GM23338 (cell line): ENCODE data around the gene TMIGD2. TPM values are rescaled to one million over a fixed set of nuclear protein-coding genes. Genes with fewer than 3 reads are reported as not detected.
"Not testable (repeated sequence)": the region's sequence is repeated elsewhere in the genome, so short reads cannot be mapped to it uniquely, and the experiment has no call there.

Experiments
- ATAC-seq: fragments of 200-7000 bp; cut with Tn5 transposase; 3 replicates; pipeline ENCODE4 v1.9.1; 2020
- DNase-seq: peaks from one replicate; pipeline ENCODE4 v3.0.0-alpha.2; 2015; ENCODE audit warnings: low spot score
- H2AFZ ChIP-seq: fragments of 200-600 bp; sonication (generic); 2 replicates; pipeline ENCODE4 v1.8.0; 2016; ENCODE audit warnings: antibody characterized with exemption, mild to moderate bottlenecking, moderate library complexity
- H3F3A ChIP-seq: fragments of 200-600 bp; sonication (generic); replicated peaks from 2 replicates; pipeline ENCODE4 v1.8.0; 2017; ENCODE audit warnings: antibody characterized with exemption, mixed run types, low read depth
- H3K27ac ChIP-seq: fragments of 200-600 bp; sonication (generic); 2 replicates; pipeline ENCODE4 v1.6.1; 2016; ENCODE audit warnings: low read depth
- H3K27me3 ChIP-seq: fragments of 200-600 bp; sonication (generic); 2 replicates; pipeline ENCODE4 v1.8.0; 2016; ENCODE audit warnings: mild to moderate bottlenecking, mixed run types, moderate library complexity; ENCODE audit not compliant: insufficient read depth
- H3K36me3 ChIP-seq: fragments of 200-600 bp; sonication (generic); 2 replicates; pipeline ENCODE4 v1.8.0; 2016; ENCODE audit warnings: mild to moderate bottlenecking; ENCODE audit not compliant: insufficient read depth
- H3K4me1 ChIP-seq: fragments of 200-600 bp; sonication (generic); 2 replicates; pipeline ENCODE4 v1.8.0; 2016; ENCODE audit warnings: mild to moderate bottlenecking, moderate library complexity; ENCODE audit not compliant: insufficient read depth
- H3K4me2 ChIP-seq: fragments of 200-600 bp; sonication (generic); 2 replicates; pipeline ENCODE4 v1.7.1; 2017; ENCODE audit warnings: mixed run types
- H3K4me3 ChIP-seq: fragments of 200-600 bp; sonication (generic); 2 replicates; pipeline ENCODE4 v1.6.1; 2016; ENCODE audit warnings: mixed run types
- H3K79me2 ChIP-seq: fragments of 200-600 bp; sonication (generic); replicated peaks from 2 replicates; pipeline ENCODE4 v1.8.0; 2017; ENCODE audit warnings: mild to moderate bottlenecking; ENCODE audit not compliant: insufficient read depth
- H3K9me2 ChIP-seq: fragments of 200-600 bp; sonication (generic); 2 replicates; pipeline ENCODE4 v1.8.0; 2017; ENCODE audit not compliant: insufficient read depth
- H4K20me1 ChIP-seq: fragments of 200-600 bp; sonication (generic); replicated peaks from 2 replicates; pipeline ENCODE4 v1.8.0; 2017; ENCODE audit warnings: mild to moderate bottlenecking; ENCODE audit not compliant: insufficient read depth
- H3K27ac Mint-ChIP-seq: 2 replicates; pipeline ENCODE4 v1.8.0; 2020; ENCODE audit warnings: inconsistent platforms, mild to moderate bottlenecking, moderate library complexity, mixed read lengths
- H3K27me3 Mint-ChIP-seq: 3 replicates; pipeline ENCODE4 v1.8.0; 2022; ENCODE audit warnings: low read depth, mild to moderate bottlenecking, moderate library complexity, mixed read lengths, inconsistent platforms; ENCODE audit not compliant: insufficient read depth, poor library complexity
- H3K36me3 Mint-ChIP-seq: 3 replicates; pipeline ENCODE4 v1.8.0; 2021; ENCODE audit warnings: low read depth, mild to moderate bottlenecking, inconsistent platforms, moderate library complexity, mixed read lengths
- H3K4me1 Mint-ChIP-seq: 3 replicates; pipeline ENCODE4 v1.8.0; 2020; ENCODE audit warnings: mild to moderate bottlenecking, inconsistent platforms, mixed read lengths
- H3K4me3 Mint-ChIP-seq: 3 replicates; pipeline ENCODE4 v1.8.0; 2021; ENCODE audit warnings: moderate library complexity, mild to moderate bottlenecking, inconsistent platforms, mixed read lengths
- H3K9me3 Mint-ChIP-seq: 3 replicates; pipeline ENCODE4 v1.8.0; 2020; ENCODE audit warnings: moderate library complexity, mild to moderate bottlenecking, inconsistent platforms, mixed read lengths
- CTCF ChIP-seq, 2 experiments: fragments of 200-600 bp in 1 of 2; sonication (generic) in 1 of 2; conservative IDR thresholded peaks; 2 replicates each; pipeline versions ENCODE4 v1.5.1 to v1.6.1; 2016 to 2017; ENCODE audit warnings: antibody characterized with exemption in 2 of 2, low read depth in 2 of 2, mild to moderate bottlenecking in 2 of 2, moderate library complexity in 1 of 2
- ZNF114 ChIP-seq: fragments of 250-450 bp; sonication (Bioruptor Pico); IDR thresholded peaks from 2 replicates; pipeline ENCODE4 v1.5.0; 2020; ENCODE audit warnings: mild to moderate bottlenecking, moderate library complexity
- ZNF462 ChIP-seq: fragments of 250-450 bp; sonication (Bioruptor Pico); IDR thresholded peaks from 2 replicates; pipeline ENCODE4 v1.5.0; 2020; ENCODE audit warnings: mild to moderate bottlenecking, moderate library complexity
- polyA plus RNA-seq: library from polyadenylated mRNA; unstranded; fragments of >200 nt; fragmentation: Nextera tagmentation; extraction: Ambion mirVana; gene quantifications from 2 replicates; pipeline ENCODE4 v1.2.1, GENCODE V29; 2016
- total RNA-seq: library from RNA; depleted of rRNA; stranded (reverse); fragments of >200 nt; shearing (Covaris generic); gene quantifications from 2 replicates; pipeline ENCODE4 v1.2.3, GENCODE V29; 2014
- TF ChIP-seq, protein P1 (sequence below): IDR thresholded peaks from 2 replicates; pipeline ENCODE4 v1.6.1; 2016; ENCODE audit warnings: antibody characterized with exemption

Gene TMIGD2
- total and polyA plus RNA-seq, 2 experiments from 2014 or later, result 0.76 to 0.79 TPM

DNA sequence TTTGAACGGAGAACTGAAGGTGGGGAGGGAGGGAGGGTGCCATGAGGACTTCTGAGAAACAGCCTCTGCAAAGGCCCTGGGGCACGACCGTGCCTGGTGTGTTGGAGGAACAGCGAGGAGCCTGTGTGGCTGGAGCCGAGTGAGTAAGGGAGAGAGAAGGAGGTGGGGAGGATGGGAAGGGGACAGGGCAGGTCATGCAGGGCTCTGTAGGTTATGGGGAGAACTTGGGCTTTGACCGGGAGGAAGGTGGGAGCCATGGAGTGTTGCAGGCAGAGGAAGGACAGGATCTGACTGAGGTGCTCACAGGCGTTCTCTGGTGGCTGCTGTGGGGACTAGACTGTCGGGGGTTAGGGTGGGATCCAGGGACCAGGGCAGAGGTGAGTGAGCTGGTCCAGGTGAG is 47.9 kb upstream of the TMIGD2 start (continued):
- TF ChIP-seq ZNF462 (CRISPR knock-in tag) (no peak), CTCF (conservative IDR thresholded peaks at IDR 0.05; ENCODE audit: low read depth in 2 of 2) (0 out of 4 replicates have a peak, but pooled peaks of 1 of the 2 experiments have one; percentile 2), ZNF114 (CRISPR knock-in tag) (no peak)
- TF ChIP-seq, protein P1, sequence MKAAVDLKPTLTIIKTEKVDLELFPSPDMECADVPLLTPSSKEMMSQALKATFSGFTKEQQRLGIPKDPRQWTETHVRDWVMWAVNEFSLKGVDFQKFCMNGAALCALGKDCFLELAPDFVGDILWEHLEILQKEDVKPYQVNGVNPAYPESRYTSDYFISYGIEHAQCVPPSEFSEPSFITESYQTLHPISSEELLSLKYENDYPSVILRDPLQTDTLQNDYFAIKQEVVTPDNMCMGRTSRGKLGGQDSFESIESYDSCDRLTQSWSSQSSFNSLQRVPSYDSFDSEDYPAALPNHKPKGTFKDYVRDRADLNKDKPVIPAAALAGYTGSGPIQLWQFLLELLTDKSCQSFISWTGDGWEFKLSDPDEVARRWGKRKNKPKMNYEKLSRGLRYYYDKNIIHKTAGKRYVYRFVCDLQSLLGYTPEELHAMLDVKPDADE, result no peak

DNA sequence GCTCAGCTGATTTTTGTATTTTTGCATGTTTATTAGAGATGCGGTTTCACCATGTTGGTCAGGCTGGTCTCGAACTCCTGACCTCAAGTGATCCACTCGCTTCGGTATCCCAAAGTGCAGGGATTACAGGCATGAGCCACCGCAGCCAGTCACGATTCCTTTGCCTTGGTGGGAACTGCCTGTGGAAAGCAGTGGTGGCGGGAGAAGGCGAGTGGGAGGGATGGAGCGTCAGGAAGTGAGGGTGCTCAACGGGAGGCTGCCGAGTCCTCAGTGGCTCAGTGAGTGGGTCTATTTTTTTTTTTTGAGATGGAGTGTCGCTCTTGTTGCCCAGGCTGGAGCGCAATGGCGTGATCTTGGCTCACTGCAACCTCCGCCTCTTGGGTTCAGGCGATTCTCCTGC is 47.0 kb upstream of the TMIGD2 start:
- not testable (repeated sequence) for ATAC-seq, DNase-seq, H3K27ac ChIP-seq, H3K9me2 ChIP-seq, H3K27me3 ChIP-seq, H3K79me2 ChIP-seq, H3K36me3 ChIP-seq, H3K4me3 Mint-ChIP-seq, H4K20me1 ChIP-seq, H3K4me1 ChIP-seq, H3K27ac Mint-ChIP-seq, H2AFZ ChIP-seq, H3K9me3 Mint-ChIP-seq, H3K4me1 Mint-ChIP-seq, H3K4me2 ChIP-seq, H3K4me3 ChIP-seq
- peaks cover 16% of the 10 kb centered on the region; the same call in 1 of the 2 replicates for H3F3A ChIP-seq
- Mint-ChIP-seq H3K36me3 (peaks cover 42% of the 10 kb centered on the region), H3K27me3 (peaks cover 11% of the 10 kb centered on the region)
